Measurements from ENCODE around the gene AKR1C4.

Gene AKR1C4

GRCh38 chr10:5266804-5267203 lies 70.2 kb downstream of the AKR1C4 start:
- DNase-seq (ENCODE audit: low read depth in 2 of 2): no peak

GRCh38 chr10:5268234-5268633 lies 71.6 kb downstream of the AKR1C4 start:
- no peak for DNase-seq (ENCODE audit: low read depth in 2 of 2)
